Measurements from ENCODE around the gene KYAT1. TPM values are rescaled to one million over a fixed set of nuclear protein-coding genes. Genes with fewer than 3 reads are reported as not detected.
A peak's percentile ranks its signal among the peaks of the same experiment; 100 is the strongest.

Gene KYAT1
- total RNA-seq, 1 experiment from 2014 or later, result 14.6 TPM

GRCh38 chr9:128884164-128884563, 2.4 kb upstream of the KYAT1 start:
- DNase-seq, result no peak
- Histone ChIP-seq H3K4me2 (ENCODE audit: insufficient read depth, insufficient read length, low read length) (no peak overlapping the region), H2BK15ac (ENCODE audit: low read depth, low read length) (no peak overlapping the region), H2AFZ (ENCODE audit: low read length) (no peak overlapping the region), H3K4me1 (ENCODE audit: insufficient read depth, low read length) (peaks cover 11% of the 10 kb centered on the region; the same call in 1 of the 2 replicates), H3K4ac (ENCODE audit: low read depth, low read length) (no peak overlapping the region), H3K27ac (ENCODE audit: insufficient read length, low read depth, low read length) (no peak overlapping the region), H2BK20ac (ENCODE audit: low read depth, low read length, poor library complexity, severe bottlenecking) (no peak overlapping the region), H3K9ac (ENCODE audit: extremely low read depth, insufficient read length, low read length) (no peak overlapping the region), H3T11ph (ENCODE audit: low read length) (no peak overlapping the region), H4K5ac (ENCODE audit: insufficient read length, low read depth, low read length) (no peak overlapping the region), H2AK5ac (ENCODE audit: insufficient read length, low read length) (no peak overlapping the region), H2BK12ac (ENCODE audit: insufficient read length, low read depth, low read length) (no peak overlapping the region), H3K79me2 (ENCODE audit: insufficient read depth, low read length) (peaks cover 32% of the 10 kb centered on the region; the same call in 1 of the 2 replicates), H3K14ac (ENCODE audit: insufficient read depth, low read length) (no peak overlapping the region), H2BK5ac (ENCODE audit: insufficient read length, low read length) (no peak overlapping the region), H3K9me3 (ENCODE audit: control insufficient read depth, low read depth, low read length) (no peaks in the 10 kb centered on the region), H3K18ac (ENCODE audit: insufficient read length, low read depth, low read length) (no peak overlapping the region), H2BK120ac (ENCODE audit: low read depth, low read length, poor library complexity, severe bottlenecking) (no peak overlapping the region), H3K23me2 (ENCODE audit: insufficient read length, low read depth, low read length, poor library complexity, severe bottlenecking) (peaks cover 11% of the 10 kb centered on the region), H4K20me1 (ENCODE audit: control insufficient read depth, insufficient read depth, insufficient read length) (no peaks in the 10 kb centered on the region), H3K23ac (ENCODE audit: insufficient read length, low read depth, low read length) (no peak overlapping the region), H4K8ac (replicated peaks; ENCODE audit: insufficient read length, low read depth, low read length) (no peak overlapping the region), H3K56ac (ENCODE audit: insufficient read length, low read depth, low read length) (no peak overlapping the region), H3K79me1 (ENCODE audit: insufficient read depth, low read depth, low read length, poor library complexity, severe bottlenecking) (peaks cover 4% of the 10 kb centered on the region), H3K27me3 (ENCODE audit: insufficient read depth, low read length) (no peaks in the 10 kb centered on the region), H4K91ac (ENCODE audit: insufficient read length, low read depth, low read length) (no peak overlapping the region)
- no CpG with 5 or more reads among the region's 2 CpGs for WGBS (ENCODE audit: extremely low coverage, insufficient read length, low lambda C conversion rate)
- H3K27me3 Mint-ChIP-seq (ENCODE audit: low read depth), result peaks cover 2% of the 10 kb centered on the region; the same call in 1 of the 2 replicates
- TF ChIP-seq CTCF (conservative IDR thresholded peaks at IDR 0.05), result no peak
- H3K4me1 Mint-ChIP-seq, result peaks cover 48 to 50% of the 10 kb centered on the region in 2 experiments
- peak overlapping the region; percentile 95 to 99 for H3K4me3 Mint-ChIP-seq
- peaks cover 28 to 54% (median 32%) of the 10 kb centered on the region in 3 experiments for H3K36me3 Mint-ChIP-seq (ENCODE audit: insufficient read depth in 1 of 3, low read depth in 3 of 3)
- no peaks in the 10 kb centered on the region for H3K9me3 Mint-ChIP-seq
- no peak overlapping the region; a peak in 1 of 7 replicates for H3K27ac Mint-ChIP-seq
